EL (cell line): ENCODE measurements around the gene GALNTL6.
A peak's percentile ranks its signal among the peaks of the same experiment; 100 is the strongest.
"Not testable (repeated sequence)": the region's sequence is repeated elsewhere in the genome, so short reads cannot be mapped to it uniquely, and the experiment has no call there.

ENCODE experiments used
- DNase-seq: peaks from one replicate; pipeline ENCODE4 v3.0.0-alpha.2; 2016

GALNTL6 gene

GRCh38 chr4:173001571-173001970 is 1188.4 kb downstream of the GALNTL6 start:
- peak; percentile 43 for DNase-seq

GRCh38 chr4:173002830-173003561 is 1189.8 kb downstream of the GALNTL6 start:
- no peak for DNase-seq

GRCh38 chr4:173005912-173006633 is 1192.9 kb downstream of the GALNTL6 start:
- no peak for DNase-seq

GRCh38 chr4:173008436-173008835 is 1195.2 kb downstream of the GALNTL6 start:
- no peak for DNase-seq

GRCh38 chr4:173009129-173009823 is 1196.1 kb downstream of the GALNTL6 start:
- peak; percentile 2 for DNase-seq

GRCh38 chr4:173012608-173013007 is 1199.4 kb downstream of the GALNTL6 start:
- DNase-seq, result no peak

GRCh38 chr4:173013232-173013930 is 1200.2 kb downstream of the GALNTL6 start:
- peak; percentile 32 for DNase-seq

GRCh38 chr4:173014113-173014558 is 1200.9 kb downstream of the GALNTL6 start:
- peak; percentile 46 for DNase-seq

GRCh38 chr4:173014836-173015235 is 1201.6 kb downstream of the GALNTL6 start:
- DNase-seq, result no peak

GRCh38 chr4:173017802-173018201 is 1204.6 kb downstream of the GALNTL6 start:
- no peak for DNase-seq

- no peak for DNase-seq
Measured at GRCh38 chr4:173018446-173018845, 1205.2 kb downstream of the GALNTL6 start.

- no peak for DNase-seq
Measured at GRCh38 chr4:173019664-173020063, 1206.5 kb downstream of the GALNTL6 start.

- not testable (repeated sequence) for DNase-seq
Measured at GRCh38 chr4:173021746-173022573, 1208.8 kb downstream of the GALNTL6 start.

GRCh38 chr4:173024203-173024602 is 1211.0 kb downstream of the GALNTL6 start:
- no peak for DNase-seq

GRCh38 chr4:173025131-173025530 is 1211.9 kb downstream of the GALNTL6 start:
- peak; percentile 64 for DNase-seq

- DNase-seq, result no peak
Measured at GRCh38 chr4:173037242-173037641, 1224.0 kb downstream of the GALNTL6 start.

GRCh38 chr4:173038192-173038896 is 1225.1 kb downstream of the GALNTL6 start:
- DNase-seq, result no peak

GRCh38 chr4:173039617-173040577 is 1226.7 kb downstream of the GALNTL6 start:
- no peak for DNase-seq

GRCh38 chr4:173041482-173041881 is 1228.3 kb downstream of the GALNTL6 start:
- no peak for DNase-seq

- DNase-seq, result not testable (repeated sequence)
Measured at GRCh38 chr4:173042139-173042538, 1228.9 kb downstream of the GALNTL6 start.
